HuH-7.5 (cell line): ENCODE data around the gene RNF213.

ENCODE experiments used
- DNase-seq: peaks from one replicate; pipeline ENCODE4 v3.0.0; 2011; ENCODE audit warnings: low spot score

Gene RNF213

GRCh38 chr17:80260791-80261158, at the start of gene RNF213:
Gene RNF213 (plus strand): TSS chr17:80260852. CDS start chr17:80263682, 2,830 bp downstream.
- DNase-seq: peak; percentile 86

DNA sequence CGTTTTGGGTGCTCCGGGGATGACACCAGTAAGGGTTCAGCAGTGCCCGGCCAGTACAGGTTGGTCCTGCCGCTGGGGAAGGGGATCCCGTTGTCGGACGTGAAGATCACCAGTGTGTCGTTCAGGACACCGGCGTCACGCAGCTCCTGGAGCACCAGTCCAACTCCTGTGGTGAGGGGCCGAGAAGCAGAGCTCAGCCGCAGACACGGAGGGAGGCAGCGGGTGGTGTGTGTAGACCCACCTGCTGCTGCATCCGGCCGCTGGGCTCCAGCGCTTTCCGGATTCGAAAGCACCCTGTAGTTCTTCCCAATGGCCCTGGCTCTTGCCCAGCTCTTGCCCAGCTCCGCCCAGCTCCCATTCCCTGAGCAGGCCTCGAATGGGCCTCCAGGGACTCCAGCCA, 48.5 kb upstream of the RNF213 start:
- no peak for DNase-seq

DNA sequence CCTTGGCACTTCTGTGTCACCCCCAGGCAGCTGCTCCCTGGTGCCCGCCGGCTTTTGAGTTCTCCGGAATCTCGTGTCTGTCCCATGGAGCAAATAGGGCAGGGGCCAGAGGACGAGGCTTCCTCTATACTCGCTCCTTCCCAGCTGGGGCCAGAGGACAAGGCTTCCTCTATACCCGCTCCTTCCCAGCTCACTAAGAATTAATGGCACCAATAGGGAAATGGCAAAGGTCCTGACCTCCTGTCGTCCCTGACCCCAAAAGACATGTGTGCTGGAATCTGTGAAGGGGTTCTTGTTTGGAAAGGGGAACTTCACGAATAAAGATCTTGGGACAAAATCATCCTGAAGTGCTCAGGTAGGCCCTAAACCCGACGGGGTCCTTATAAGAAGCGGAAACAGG, 48.1 kb upstream of the RNF213 start:
- DNase-seq: no peak

- DNase-seq: no peak
Observed at GRCh38 chr17:80212962-80213642, 47.5 kb upstream of the RNF213 start.

DNA sequence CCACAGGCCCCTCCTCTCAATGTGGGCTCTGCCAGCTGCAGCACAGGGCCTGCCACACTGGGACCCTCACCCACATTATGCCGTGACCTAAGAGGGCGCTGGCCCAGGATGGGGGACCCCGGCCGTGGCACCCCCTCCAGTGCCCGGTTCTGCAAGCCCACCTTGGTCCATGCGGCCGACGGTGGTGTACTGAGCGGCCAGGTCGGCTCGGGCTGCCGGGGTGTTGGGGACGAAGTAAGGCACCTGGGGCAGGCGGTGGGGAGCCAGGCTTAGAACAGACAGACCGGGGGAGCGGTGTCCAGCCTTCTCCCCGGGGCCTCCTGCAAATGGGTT, 47.0 kb upstream of the RNF213 start:
- no peak for DNase-seq

- DNase-seq: no peak
Observed at GRCh38 chr17:80214012-80214877, 46.4 kb upstream of the RNF213 start.

DNA sequence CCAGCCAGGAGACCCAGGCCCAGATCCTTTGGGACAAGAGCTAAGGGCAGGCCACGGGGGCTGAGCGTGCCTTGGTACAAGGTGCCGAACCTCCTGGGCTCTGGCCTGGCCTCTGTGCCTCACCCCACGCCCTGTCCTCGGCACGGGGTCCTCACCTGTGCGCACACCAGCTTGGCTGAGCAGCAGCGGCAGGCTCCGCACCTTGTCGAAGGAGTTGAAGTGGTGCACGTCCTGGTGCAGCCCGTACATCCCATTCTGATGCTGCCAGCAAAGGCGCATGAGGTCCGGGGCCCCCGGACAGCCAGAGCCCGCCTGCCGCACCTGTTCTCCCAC, 45.8 kb upstream of the RNF213 start:
- no peak for DNase-seq

DNA sequence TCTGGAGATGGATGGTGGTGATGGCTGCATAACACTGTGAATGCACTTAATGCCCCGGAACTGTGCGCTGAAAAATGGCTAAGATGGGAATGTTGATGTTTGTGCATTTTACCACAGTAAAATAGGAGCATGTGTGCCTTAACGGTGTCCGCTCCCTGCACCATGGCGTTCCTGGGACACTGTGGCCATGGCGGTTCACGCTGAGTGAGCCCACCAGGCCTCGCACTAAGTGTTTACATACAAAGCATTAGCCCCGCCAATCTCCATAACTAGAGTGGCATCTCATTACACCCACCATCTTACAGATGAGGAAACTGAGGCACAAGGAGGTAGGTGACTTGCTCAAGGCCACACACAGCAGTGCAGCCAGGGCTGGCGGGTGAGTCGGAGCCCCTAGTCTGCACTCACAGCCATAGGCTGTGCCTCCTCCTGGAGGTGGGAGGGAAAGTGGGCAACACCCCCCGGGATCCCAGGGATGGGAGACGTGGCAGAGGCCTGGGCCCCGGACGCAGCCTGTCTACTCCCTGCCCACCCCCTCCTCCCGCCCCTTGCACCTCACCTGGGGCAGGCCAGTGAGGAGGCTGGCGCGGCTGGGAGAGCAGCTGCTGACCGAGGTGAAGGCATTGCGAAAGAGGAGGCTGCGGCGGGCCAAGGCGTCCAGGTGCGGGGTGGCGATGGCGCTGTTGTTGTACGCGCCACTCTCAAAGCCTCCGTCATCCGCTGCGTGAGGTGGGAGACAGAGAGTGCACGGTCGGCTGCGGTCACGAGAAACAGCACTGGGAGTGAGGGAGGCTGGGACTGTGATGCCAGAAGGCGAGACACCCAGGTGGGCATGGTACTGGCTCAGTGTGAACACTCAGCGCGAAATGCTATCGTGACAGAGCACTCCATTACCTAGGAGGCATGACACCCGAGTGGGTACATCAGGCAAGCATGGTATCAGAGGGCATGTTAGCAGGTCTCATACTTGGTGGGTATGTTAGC, 43.9 kb upstream of the RNF213 start:
- DNase-seq: no peak

GRCh38 chr17:80217703-80218362, 42.8 kb upstream of the RNF213 start:
- no peak for DNase-seq

DNA sequence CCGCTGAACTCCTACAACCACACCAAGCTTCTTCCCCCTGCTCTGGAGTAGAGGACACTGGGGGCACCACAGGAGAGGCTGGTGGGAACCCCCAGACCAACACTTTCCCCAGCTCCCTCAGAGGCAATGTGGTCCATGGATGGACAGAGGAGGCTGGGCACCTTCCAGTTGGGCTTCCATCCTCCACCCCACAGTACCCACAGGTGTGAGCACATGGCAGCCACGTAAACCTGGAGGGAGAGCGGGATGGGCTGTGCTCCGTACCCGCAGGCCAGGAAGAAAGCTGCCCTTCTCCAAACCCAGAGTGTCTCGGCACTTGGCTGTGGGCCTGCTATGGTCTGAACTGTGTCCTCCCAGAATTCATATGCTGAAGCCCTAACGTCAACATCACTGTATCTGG, 42.3 kb upstream of the RNF213 start:
- DNase-seq: no peak

GRCh38 chr17:80219013-80219762, 41.5 kb upstream of the RNF213 start:
- peak; percentile 50 for DNase-seq

DNA sequence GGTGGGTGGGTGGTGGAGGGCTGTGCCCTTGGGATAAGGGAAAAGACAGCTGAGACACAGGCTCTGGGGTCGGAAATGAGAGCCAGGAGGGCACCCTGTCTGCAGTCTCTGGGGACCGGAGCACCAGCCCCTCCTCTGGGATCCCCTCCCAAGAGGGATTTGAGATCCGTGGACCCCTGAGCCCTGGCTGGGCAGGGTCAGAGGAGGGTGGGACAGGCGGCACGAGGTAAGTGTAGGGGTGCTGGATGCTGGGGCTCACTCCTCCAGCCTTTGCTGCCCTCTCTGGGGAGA, 40.9 kb upstream of the RNF213 start:
- DNase-seq: no peak

- peak; percentile 98 for DNase-seq
Observed at GRCh38 chr17:80220054-80220735, 40.5 kb upstream of the RNF213 start, which contains the start of the genes SGSH and SLC26A11. Gene SGSH (minus strand): TSS chr17:80220333. CDS start chr17:80220313, 20 bp downstream. Gene SLC26A11 (plus strand): TSS chr17:80220427. CDS start chr17:80221561, 1,134 bp downstream.

- peak; percentile 52 for DNase-seq
Observed at GRCh38 chr17:80220736-80221215, 39.9 kb upstream of the RNF213 start.

GRCh38 chr17:80221351-80222105, 39.1 kb upstream of the RNF213 start:
- no peak for DNase-seq

GRCh38 chr17:80222376-80223141, 38.1 kb upstream of the RNF213 start:
- DNase-seq: no peak

DNA sequence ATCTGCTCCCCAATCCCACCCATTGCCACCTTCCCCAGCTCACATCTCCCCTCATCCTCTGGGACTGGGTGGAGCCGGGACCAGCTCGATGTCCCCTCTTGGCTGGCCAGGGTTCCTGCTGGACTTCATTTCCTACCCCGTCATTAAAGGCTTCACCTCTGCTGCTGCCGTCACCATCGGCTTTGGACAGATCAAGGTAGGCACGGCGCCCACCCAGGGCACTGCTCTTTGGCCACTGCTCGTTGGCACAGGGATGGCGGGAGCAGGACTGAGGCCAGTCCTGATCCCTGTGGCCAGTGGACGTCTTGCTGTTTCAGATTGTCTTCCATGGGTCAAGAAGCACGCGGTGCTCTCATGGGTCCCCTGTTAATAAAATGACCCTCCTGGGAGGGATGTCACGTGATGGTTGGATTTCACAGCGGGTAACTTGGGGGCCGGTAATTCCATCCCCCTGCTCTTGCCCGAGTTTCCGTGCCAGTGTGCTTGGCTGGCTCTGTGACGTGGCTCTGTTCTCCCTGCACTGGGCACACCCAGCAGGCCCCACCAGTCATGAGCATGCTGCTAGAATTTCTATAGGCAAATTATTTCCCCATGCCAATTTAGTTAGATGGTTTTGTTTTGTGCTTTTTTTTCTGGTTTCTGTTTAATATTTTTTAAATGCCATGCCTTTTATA, 37.4 kb upstream of the RNF213 start:
- no peak for DNase-seq

DNA sequence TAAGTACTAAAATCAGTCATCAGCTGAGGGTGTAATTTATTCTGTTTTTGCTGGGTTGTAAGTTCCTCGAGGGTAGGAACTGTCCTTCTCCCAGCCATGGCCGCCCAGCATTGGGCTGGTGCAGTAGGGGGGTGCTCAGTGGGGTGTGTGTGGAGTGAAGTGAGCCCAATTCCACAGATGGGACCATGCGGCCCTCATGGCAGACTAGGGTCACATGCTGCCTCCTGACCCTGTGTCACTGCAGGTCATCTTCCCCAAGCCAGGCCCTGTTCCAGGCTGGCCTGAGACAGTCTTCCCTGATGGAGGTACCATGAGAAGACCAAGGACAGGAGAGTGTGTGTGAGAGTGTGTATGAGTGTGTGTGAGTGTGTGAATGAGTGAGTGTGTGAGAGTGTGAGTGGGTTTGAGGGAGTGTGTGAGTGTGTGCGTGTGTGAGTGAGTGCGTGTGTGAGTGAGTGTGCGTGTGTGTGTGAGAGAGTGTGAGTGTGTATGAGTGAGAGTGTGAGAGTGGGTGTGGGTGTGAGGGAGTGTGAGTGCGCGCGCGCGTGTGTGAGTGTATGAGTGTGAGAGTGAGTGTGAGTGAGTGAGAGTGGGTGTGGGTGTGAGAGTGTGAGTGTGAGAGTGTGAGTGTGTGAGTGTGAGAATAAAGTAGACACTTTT, 36.7 kb upstream of the RNF213 start:
- DNase-seq: no peak
